ENCODE results near the gene SNX1. TPM values are rescaled to one million over a fixed set of nuclear protein-coding genes. Genes with fewer than 3 reads are reported as not detected.
A peak's percentile ranks its signal among the peaks of the same experiment; 100 is the strongest.

SNX1 gene
- total RNA-seq, 2 experiments from 2014 or later = 122 to 125 TPM

DNA sequence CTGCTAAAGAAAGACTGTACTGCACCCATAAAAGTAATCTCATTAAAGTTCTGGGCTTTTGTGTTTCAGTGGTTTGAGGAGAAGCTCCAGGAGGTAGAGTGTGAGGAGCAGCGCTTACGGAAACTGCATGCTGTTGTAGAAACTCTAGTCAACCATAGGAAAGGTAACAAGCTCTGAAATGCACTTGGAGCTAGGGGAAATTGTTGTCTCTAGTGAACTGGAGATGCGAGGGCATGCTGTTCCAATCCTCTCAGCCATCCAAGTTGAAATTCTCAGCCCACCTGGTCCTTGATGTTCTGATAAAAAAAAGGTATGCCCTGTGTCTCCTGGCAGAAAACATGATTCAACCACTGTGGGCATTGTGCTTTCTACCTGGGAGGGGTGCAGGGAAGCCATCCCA is 34.4 kb downstream of the SNX1 start:
- Mint-ChIP-seq H3K36me3 (ENCODE audit: low read depth) (peaks cover 61% of the 10 kb centered on the region), H3K4me1 (peaks cover 4% of the 10 kb centered on the region), H3K27me3 (no peaks in the 10 kb centered on the region), H3K4me3 (no peak overlapping the region), H3K27ac (no peak overlapping the region), H3K9me3 (no peaks in the 10 kb centered on the region)
- ChIA-PET CTCF (interaction anchor here (1.1 to 1.2 kb wide), 2 partner anchors 10 to 12 kb away, joined by 3 to 6 read pairs; no protein-coding TSS in a partner anchor), POLR2A (no interaction called here)
- no peak for DNase-seq

- DNase-seq = no peak
- Mint-ChIP-seq H3K4me3 (no peak overlapping the region), H3K36me3 (ENCODE audit: low read depth) (peaks cover 62% of the 10 kb centered on the region), H3K27ac (no peak overlapping the region), H3K9me3 (no peaks in the 10 kb centered on the region), H3K27me3 (no peaks in the 10 kb centered on the region), H3K4me1 (peaks cover 4% of the 10 kb centered on the region)
- ChIA-PET CTCF (interaction anchor here (0.6 to 2.0 kb wide), 5 partner anchors 10 to 84 kb away, joined by 3 to 8 read pairs (median 6); no protein-coding TSS in a partner anchor), POLR2A (no interaction called here)
Observed at GRCh38 chr15:64131547-64131946, 35.8 kb downstream of the SNX1 start.

GRCh38 chr15:64132217-64132616 is 36.4 kb downstream of the SNX1 start:
- Mint-ChIP-seq H3K36me3 (ENCODE audit: low read depth) (peaks cover 61% of the 10 kb centered on the region), H3K27me3 (no peaks in the 10 kb centered on the region)
- POLR2A ChIA-PET = no interaction called here

DNA sequence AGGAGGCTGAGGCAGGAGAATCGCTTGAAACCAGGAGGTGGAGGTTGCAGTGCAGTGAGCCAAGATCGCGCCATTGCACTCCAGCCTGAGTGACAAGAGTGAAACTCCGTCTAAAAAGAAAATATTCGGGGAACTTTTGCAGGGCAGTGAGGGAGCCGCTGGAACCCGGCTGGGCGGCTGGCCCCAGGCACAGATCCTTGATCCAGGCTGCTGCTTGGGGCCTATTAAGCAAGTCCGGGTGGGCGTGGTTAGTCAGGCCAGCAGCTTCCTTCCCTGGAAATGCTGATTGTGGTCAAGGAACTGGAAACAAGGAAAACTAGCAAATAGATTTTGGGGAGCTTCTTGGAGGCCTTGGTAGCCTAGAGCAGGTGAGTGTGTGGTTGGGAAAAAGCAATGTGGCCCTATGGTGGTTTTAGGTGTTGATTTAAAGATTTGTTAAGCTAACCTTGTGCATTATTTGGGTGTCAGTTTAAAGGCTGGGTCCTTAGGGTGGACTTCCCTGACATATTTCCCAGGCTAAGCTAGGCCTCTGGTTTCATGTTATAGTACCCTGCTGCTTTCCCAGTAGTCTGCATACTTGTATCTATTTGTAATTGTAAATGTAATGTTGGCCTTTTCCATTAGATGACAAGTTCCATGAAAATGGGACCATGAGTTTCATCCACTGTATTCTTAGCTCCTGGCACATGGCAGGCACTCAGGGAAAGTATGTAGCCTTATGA is 38.0 kb downstream of the SNX1 start:
- no peaks in the 10 kb centered on the region for H3K9me3 Mint-ChIP-seq
- H3K4me3 Mint-ChIP-seq = no peak overlapping the region
- POLR2A ChIA-PET = no interaction called here
- DNase-seq = no peak
- H3K27ac Mint-ChIP-seq = no peak overlapping the region
- CTCF ChIA-PET = interaction anchor here (0.5 to 1.9 kb wide), 7 partner anchors 11 to 524 kb away, joined by 3 to 6 read pairs (median 4); partner anchors contain the start of gene SNX22
- H3K4me1 Mint-ChIP-seq = no peaks in the 10 kb centered on the region
- peaks cover 52% of the 10 kb centered on the region for H3K36me3 Mint-ChIP-seq (ENCODE audit: low read depth)
- no peaks in the 10 kb centered on the region for H3K27me3 Mint-ChIP-seq

More at GRCh38 chr15:64132217-64132616, 36.4 kb downstream of the SNX1 start:
- Mint-ChIP-seq H3K9me3 (no peaks in the 10 kb centered on the region), H3K4me3 (no peak overlapping the region), H3K4me1 (peaks cover 4% of the 10 kb centered on the region), H3K27ac (no peak overlapping the region)
- DNase-seq = no peak
- CTCF ChIA-PET = interaction anchor here (0.8 to 2.0 kb wide), 6 partner anchors 9 to 26 kb away, joined by 3 to 8 read pairs (median 4); partner anchors contain the start of gene SNX22

DNA sequence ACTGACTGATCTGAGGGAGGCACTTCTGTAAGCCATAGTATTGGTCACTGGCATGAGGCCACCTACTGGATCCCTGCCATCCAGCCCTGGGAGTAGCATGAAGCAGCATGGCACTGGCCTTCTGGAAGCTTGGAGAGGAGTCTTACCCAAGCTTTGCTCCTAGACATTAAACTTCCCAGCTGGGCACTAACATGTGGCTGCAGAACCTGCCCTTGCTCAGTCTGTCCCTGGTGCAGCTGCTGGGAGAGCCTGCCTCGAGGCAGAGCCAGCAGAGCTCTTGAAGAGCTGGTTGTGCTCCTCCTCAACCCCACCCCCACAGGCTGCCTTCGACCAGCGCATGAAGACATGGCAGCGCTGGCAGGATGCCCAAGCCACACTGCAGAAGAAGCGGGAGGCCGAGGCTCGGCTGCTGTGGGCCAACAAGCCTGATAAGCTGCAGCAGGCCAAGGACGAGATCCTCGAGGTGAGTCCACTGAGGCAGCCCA is 38.6 kb downstream of the SNX1 start:
- H3K27ac Mint-ChIP-seq = no peak overlapping the region
- H3K4me1 Mint-ChIP-seq = no peaks in the 10 kb centered on the region
- H3K9me3 Mint-ChIP-seq = no peaks in the 10 kb centered on the region
- no peak for DNase-seq
- no peaks in the 10 kb centered on the region for H3K27me3 Mint-ChIP-seq
- H3K4me3 Mint-ChIP-seq = no peak overlapping the region
- peaks cover 52% of the 10 kb centered on the region for H3K36me3 Mint-ChIP-seq (ENCODE audit: low read depth)
- POLR2A ChIA-PET = no interaction called here
- CTCF ChIA-PET = interaction anchor here (0.7 to 1.9 kb wide), 6 partner anchors 11 to 524 kb away, joined by 3 to 6 read pairs (median 4); partner anchors contain the start of gene SNX22

DNA sequence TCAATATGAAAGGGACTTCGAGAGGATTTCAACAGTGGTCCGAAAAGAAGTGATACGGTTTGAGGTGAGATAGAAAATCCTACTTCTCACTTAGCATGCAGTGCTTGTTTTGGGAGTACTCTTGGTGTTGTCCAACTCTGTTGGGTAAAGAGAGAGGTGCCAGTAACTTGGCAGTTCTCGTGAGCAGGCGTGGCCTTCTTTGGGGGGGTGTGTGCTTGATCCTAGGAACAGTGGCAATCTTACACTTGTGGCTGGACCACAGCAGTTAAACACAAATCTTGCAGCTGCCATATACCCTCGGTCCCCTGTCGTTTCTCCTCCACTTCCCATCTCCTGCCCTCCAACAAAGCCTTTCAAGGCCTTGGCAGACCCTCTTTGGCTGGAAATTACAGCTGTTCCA is 40.6 kb downstream of the SNX1 start:
- ChIA-PET CTCF (interaction anchor here (1.1 kb wide), 1 partner anchor 27 kb away, joined by 3 read pairs; the partner anchor contains the start of gene PPIB), POLR2A (no interaction called here)
- H3K4me3 Mint-ChIP-seq = no peak overlapping the region
- H3K4me1 Mint-ChIP-seq = no peaks in the 10 kb centered on the region
- no peak for DNase-seq
- H3K9me3 Mint-ChIP-seq = no peaks in the 10 kb centered on the region
- H3K27ac Mint-ChIP-seq = no peak overlapping the region
- no peaks in the 10 kb centered on the region for H3K27me3 Mint-ChIP-seq
- peaks cover 47% of the 10 kb centered on the region for H3K36me3 Mint-ChIP-seq (ENCODE audit: low read depth)

DNA sequence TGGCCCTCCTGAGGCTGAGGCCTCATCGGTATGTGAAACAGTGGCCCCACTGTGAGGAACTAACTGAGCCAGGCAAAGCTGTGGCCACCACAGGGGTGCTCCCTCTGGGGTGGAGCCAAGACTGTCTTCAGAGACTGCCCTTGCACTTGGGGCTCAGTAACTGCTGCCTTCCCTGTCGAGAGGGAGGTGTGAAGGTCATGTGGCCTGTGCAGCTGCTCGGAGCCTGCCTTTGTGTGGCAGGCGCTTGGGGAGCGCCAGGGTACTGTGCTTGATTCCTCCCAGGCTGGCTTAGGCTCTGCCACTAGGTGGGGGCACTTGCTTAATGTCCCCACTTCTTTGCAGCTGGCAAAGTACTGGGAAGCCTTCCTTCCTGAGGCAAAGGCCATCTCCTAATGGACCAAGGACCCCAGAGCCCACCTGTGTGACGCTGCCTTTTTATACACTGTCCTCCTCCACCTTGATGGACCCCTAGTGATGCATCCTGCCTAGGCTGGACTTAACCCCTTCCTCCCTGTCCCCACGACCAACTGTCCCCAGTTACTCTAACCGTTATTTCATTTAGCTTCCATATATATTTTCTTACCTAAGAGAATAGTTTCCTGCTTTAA is 41.5 kb downstream of the SNX1 start:
- no peak for DNase-seq
- Mint-ChIP-seq H3K9me3 (no peaks in the 10 kb centered on the region), H3K4me1 (no peaks in the 10 kb centered on the region), H3K36me3 (ENCODE audit: low read depth) (peaks cover 38% of the 10 kb centered on the region), H3K27ac (no peak overlapping the region), H3K27me3 (no peaks in the 10 kb centered on the region), H3K4me3 (no peak overlapping the region)
- POLR2A ChIA-PET = no interaction called here
- CTCF ChIA-PET = interaction anchor here (0.6 to 0.9 kb wide), 2 partner anchors 15 to 573 kb away, joined by 3 read pairs; no protein-coding TSS in a partner anchor

GRCh38 chr15:64138331-64138941 is 42.7 kb downstream of the SNX1 start:
- CTCF ChIA-PET = interaction anchor here (0.6 to 0.9 kb wide), 3 partner anchors 15 to 574 kb away, joined by 3 read pairs; no protein-coding TSS in a partner anchor
- Mint-ChIP-seq H3K27me3 (no peaks in the 10 kb centered on the region), H3K36me3 (ENCODE audit: low read depth) (peaks cover 35% of the 10 kb centered on the region), H3K9me3 (no peaks in the 10 kb centered on the region), H3K4me3 (no peak overlapping the region), H3K4me1 (no peaks in the 10 kb centered on the region), H3K27ac (no peak overlapping the region)
- no peak for DNase-seq
- POLR2A ChIA-PET = no interaction called here

GRCh38 chr15:64141798-64142512 is 46.2 kb downstream of the SNX1 start:
- POLR2A ChIA-PET = no interaction called here

GRCh38 chr15:64143276-64143675 is 47.5 kb downstream of the SNX1 start:
- ChIA-PET CTCF (interaction anchor here (3.1 kb wide), 1 partner anchor 10 kb away, joined by 10 read pairs; no protein-coding TSS in a partner anchor), POLR2A (interaction anchor here (0.5 kb wide), 1 partner anchor 49 kb away, joined by 3 read pairs; no protein-coding TSS in a partner anchor)
- peaks cover 9% of the 10 kb centered on the region for H3K36me3 Mint-ChIP-seq (ENCODE audit: low read depth)
- no peak overlapping the region for H3K4me3 Mint-ChIP-seq
- no peak overlapping the region for H3K27ac Mint-ChIP-seq
- H3K27me3 Mint-ChIP-seq = no peaks in the 10 kb centered on the region
- DNase-seq = no peak
- H3K4me1 Mint-ChIP-seq = no peaks in the 10 kb centered on the region
- H3K9me3 Mint-ChIP-seq = no peaks in the 10 kb centered on the region

More at GRCh38 chr15:64141798-64142512, 46.2 kb downstream of the SNX1 start:
- Mint-ChIP-seq H3K4me3 (no peak overlapping the region), H3K27me3 (no peaks in the 10 kb centered on the region), H3K27ac (no peak overlapping the region), H3K36me3 (ENCODE audit: low read depth) (peaks cover 14% of the 10 kb centered on the region), H3K9me3 (no peaks in the 10 kb centered on the region), H3K4me1 (no peaks in the 10 kb centered on the region)
- CTCF ChIA-PET = interaction anchor here (1.0 to 1.8 kb wide), 4 partner anchors 10 to 20 kb away, joined by 3 to 6 read pairs (median 4); no protein-coding TSS in a partner anchor
- DNase-seq = no peak

DNA sequence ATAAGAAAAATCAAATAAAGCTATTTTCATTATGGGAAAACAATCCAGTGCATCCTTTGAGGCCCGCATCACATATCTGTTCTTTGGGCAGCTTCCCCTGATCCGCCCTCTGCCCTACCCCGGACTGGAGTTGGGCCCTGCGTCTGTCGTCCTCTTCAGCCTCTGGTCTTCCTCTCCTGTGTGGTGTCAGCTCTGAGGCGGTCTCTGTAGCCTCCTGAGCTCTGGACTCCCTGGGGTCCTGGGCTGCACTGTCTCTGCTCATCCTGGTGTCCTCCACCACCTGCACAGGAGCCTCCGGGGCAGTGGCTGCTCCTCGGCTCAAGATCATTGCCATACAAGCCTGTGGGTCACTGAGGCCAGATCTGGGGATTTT is 48.4 kb downstream of the SNX1 start:
- CTCF ChIA-PET = interaction anchor here (0.7 to 3.1 kb wide), 3 partner anchors 9 to 56 kb away, joined by 3 to 10 read pairs (median 3); no protein-coding TSS in a partner anchor
- Mint-ChIP-seq H3K27me3 (no peaks in the 10 kb centered on the region), H3K9me3 (no peaks in the 10 kb centered on the region), H3K36me3 (ENCODE audit: low read depth) (peaks cover 8% of the 10 kb centered on the region), H3K4me1 (peaks cover 2% of the 10 kb centered on the region), H3K4me3 (no peak overlapping the region), H3K27ac (peak overlapping the region; percentile 52)
- POLR2A ChIA-PET = no interaction called here
- no peak for DNase-seq

Measured in activated CD4-positive, alpha-beta T cell treated with anti-CD3 and anti-CD28 coated beads, Interleukin-2, amount 10 ng/mL, durations not matched to agents 7 days and 5 days (primary cell).